IMR-90 (cell line): ENCODE measurements around the gene GAREM1.
A peak's percentile ranks its signal among the peaks of the same experiment; 100 is the strongest.

Experiments
- CEBPB ChIP-seq: IDR thresholded peaks from 2 replicates; pipeline ENCODE4 v1.6.1; 2012; ENCODE audit warnings: low read depth, low read length, improper control_type of control experiment
- CHD1 ChIP-seq: IDR thresholded peaks from 2 replicates; pipeline ENCODE4 v1.6.1; 2012; ENCODE audit warnings: low read depth, low read length, improper control_type of control experiment
- MAFK ChIP-seq: IDR thresholded peaks from 2 replicates; pipeline ENCODE4 v1.6.1; 2012; ENCODE audit warnings: low read depth, low read length, improper control_type of control experiment
- NFE2L2 ChIP-seq: fragments of 150-350 bp; IDR thresholded peaks from 2 replicates; pipeline ENCODE4 v1.6.1; 2016; ENCODE audit warnings: low read depth, mild to moderate bottlenecking, low read length
- POLR2A ChIP-seq: IDR thresholded peaks from 2 replicates; pipeline ENCODE4 v1.6.1; 2012; ENCODE audit warnings: mild to moderate bottlenecking, low read depth, low read length
- RAD21 ChIP-seq: IDR thresholded peaks from 2 replicates; pipeline ENCODE4 v1.6.1; 2012; ENCODE audit warnings: low read length, improper control_type of control experiment
- RCOR1 ChIP-seq: IDR thresholded peaks from 2 replicates; pipeline ENCODE4 v1.6.1; 2012; ENCODE audit warnings: mild to moderate bottlenecking, low read length, improper control_type of control experiment; ENCODE audit not compliant: insufficient replicate concordance
- SMC3 ChIP-seq: fragments of 150-350 bp; IDR thresholded peaks from 2 replicates; pipeline ENCODE4 v1.6.1; 2016; ENCODE audit warnings: low read depth, mild to moderate bottlenecking, antibody characterized with exemption, low read length, moderate library complexity
- TF ChIP-seq, protein P1 (sequence below): conservative IDR thresholded peaks from 2 replicates; pipeline ENCODE4 v1.5.1; 2012; ENCODE audit warnings: mild to moderate bottlenecking, low read depth, low read length, improper control_type of control experiment
- TF ChIP-seq, protein P2 (sequence below): fragments of 150-350 bp; IDR thresholded peaks from 2 replicates; pipeline ENCODE4 v1.6.1; 2017; ENCODE audit warnings: mild to moderate bottlenecking, antibody characterized with exemption, low read length, low read depth

DNA sequence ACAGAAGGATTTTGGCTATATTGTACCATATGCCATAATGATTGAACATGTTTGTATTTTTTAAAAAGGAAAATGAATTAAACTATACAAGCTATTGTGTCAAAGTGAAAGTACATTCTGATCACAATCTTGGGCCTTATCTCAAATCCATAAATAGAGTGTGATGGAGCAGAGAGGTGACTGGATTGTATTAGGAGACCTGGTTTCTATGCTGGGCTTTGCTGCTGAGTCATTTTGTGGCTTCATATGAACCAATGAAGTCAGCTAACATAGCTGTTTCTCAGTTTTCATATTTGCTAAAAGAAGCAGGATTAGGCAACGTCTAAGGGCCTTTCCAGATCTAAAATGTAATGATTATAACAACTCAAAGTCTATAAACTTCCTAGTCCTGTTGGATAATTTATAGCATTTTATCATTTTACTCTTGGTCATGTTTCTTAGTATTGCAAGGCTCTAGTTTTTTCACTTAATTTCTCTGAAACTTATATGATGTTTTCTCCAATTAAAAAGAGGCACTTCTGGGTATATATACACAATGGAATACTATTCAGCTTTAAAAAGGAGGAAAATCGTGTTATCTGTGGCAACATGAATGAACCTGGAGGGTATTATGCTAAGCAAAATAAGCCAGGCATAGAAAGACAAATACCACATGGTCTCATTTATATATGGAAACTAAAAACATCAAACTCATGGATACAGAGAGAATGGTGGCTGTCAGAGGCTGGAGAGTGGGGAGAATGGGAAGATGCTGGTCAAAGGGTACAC, 168.5 kb downstream of the GAREM1 start:
- TF ChIP-seq, protein P1, sequence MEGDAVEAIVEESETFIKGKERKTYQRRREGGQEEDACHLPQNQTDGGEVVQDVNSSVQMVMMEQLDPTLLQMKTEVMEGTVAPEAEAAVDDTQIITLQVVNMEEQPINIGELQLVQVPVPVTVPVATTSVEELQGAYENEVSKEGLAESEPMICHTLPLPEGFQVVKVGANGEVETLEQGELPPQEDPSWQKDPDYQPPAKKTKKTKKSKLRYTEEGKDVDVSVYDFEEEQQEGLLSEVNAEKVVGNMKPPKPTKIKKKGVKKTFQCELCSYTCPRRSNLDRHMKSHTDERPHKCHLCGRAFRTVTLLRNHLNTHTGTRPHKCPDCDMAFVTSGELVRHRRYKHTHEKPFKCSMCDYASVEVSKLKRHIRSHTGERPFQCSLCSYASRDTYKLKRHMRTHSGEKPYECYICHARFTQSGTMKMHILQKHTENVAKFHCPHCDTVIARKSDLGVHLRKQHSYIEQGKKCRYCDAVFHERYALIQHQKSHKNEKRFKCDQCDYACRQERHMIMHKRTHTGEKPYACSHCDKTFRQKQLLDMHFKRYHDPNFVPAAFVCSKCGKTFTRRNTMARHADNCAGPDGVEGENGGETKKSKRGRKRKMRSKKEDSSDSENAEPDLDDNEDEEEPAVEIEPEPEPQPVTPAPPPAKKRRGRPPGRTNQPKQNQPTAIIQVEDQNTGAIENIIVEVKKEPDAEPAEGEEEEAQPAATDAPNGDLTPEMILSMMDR, result no peak
- TF ChIP-seq, protein P2, sequence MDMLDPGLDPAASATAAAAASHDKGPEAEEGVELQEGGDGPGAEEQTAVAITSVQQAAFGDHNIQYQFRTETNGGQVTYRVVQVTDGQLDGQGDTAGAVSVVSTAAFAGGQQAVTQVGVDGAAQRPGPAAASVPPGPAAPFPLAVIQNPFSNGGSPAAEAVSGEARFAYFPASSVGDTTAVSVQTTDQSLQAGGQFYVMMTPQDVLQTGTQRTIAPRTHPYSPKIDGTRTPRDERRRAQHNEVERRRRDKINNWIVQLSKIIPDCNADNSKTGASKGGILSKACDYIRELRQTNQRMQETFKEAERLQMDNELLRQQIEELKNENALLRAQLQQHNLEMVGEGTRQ, result no peak
- TF ChIP-seq RAD21 (no peak), NFE2L2 (peak; percentile 90), CEBPB (peak; percentile 96), POLR2A (no peak), CHD1 (no peak), RCOR1 (no peak), MAFK (peak; percentile 57), SMC3 (no peak)
